ENCODE data around the gene TNFSF13. TPM values are rescaled to one million over a fixed set of nuclear protein-coding genes. Genes with fewer than 3 reads are reported as not detected.
A peak's percentile ranks its signal among the peaks of the same experiment; 100 is the strongest.

The TNFSF13 gene
- polyA plus RNA-seq, 1 donor from 2014 or later: 0.15 TPM

DNA sequence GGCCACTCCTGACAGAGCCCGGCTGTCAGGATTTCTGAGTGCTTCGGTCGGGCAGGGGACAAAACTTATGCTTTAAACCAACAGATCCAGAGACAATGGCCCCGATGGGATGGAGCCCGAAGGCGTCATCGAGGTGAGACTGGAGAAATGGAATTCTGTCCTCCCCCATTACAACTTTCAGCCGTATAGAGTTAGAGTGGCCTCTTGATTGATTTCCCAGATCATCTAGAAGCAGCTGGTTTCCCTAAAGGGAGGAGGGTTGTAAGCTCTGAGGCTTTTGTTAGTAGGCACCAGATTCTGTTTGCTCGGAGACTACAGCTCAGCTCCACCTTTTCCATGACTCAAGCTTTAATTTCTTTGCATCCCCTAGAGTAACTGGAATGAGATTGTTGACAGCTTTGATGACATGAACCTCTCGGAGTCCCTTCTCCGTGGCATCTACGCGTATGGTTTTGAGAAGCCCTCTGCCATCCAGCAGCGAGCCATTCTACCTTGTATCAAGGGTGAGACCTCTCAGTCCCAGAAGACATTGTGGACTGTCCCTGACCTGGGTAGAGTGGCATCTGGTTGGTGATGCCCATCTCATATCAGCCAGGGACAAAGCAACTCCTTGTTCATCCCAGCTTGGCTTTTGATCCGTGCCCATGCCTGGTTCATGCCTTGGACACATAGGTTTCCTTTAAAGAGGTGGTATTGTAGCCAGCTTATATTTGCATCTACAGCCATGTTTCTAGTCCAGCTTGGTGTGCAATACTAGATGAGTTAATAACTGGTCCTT lies 15.8 kb downstream of the TNFSF13 start:
- Histone ChIP-seq H4K20me1 (ENCODE audit: insufficient read depth) (peaks cover 30% of the 10 kb centered on the region), H3K27ac (ENCODE audit: low read length) (peak overlapping the region; percentile 97), H2AFZ (ENCODE audit: low read depth, low read length) (no peak overlapping the region), H3K36me3 (ENCODE audit: insufficient read depth, low read length) (peaks cover 14% of the 10 kb centered on the region), H3K4me3 (ENCODE audit: low read length) (peak overlapping the region; percentile 100), H3F3A (ENCODE audit: insufficient read depth, low read length, poor library complexity, severe bottlenecking) (no peaks in the 10 kb centered on the region), H3K79me2 (replicated peaks; ENCODE audit: insufficient read depth, low read length) (peaks cover 35% of the 10 kb centered on the region), H3K9me2 (ENCODE audit: insufficient read depth, low read length) (no peaks in the 10 kb centered on the region), H3K27me3 (ENCODE audit: insufficient read depth, low read depth, low read length) (no peaks in the 10 kb centered on the region), H3K9ac (ENCODE audit: low read length) (peak overlapping the region; percentile 100), H3K4me2 (ENCODE audit: low read length) (peak overlapping the region; percentile 94), H3K9me3 (ENCODE audit: low read length) (no peaks in the 10 kb centered on the region)
- TF ChIP-seq POLR2AphosphoS5 (IDR thresholded peaks at IDR 0.05) (no peak), CTCF (IDR thresholded peaks at IDR 0.05; ENCODE audit: poor library complexity, severe bottlenecking) (no peak), EP300 (conservative IDR thresholded peaks at IDR 0.05; ENCODE audit: poor library complexity, severe bottlenecking) (no peak)

DNA sequence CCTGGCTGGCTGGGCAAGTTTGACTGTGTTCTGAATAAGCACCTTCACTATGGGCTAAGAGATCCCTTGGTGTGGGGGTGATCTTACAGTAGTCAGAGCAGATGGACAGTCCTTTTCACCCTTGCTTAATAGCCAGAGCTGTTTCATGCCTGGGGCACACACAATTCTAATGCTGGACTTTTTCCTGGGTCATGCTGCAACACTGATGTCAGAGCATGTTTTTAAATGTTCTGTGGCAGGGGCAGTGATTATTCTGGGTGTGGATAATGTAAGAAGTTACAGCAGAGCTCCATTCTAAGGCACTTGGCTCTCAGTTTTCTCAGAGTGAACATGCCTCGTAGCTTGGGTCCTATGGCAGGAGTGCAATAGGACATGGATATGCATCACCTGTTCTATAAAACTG lies 16.9 kb downstream of the TNFSF13 start:
- Histone ChIP-seq H3K9me3 (ENCODE audit: low read length) (no peaks in the 10 kb centered on the region), H3K4me3 (ENCODE audit: low read length) (peak overlapping the region; percentile 100), H3F3A (ENCODE audit: insufficient read depth, low read length, poor library complexity, severe bottlenecking) (no peaks in the 10 kb centered on the region), H3K27me3 (ENCODE audit: insufficient read depth, low read depth, low read length) (no peaks in the 10 kb centered on the region), H3K36me3 (ENCODE audit: insufficient read depth, low read length) (peaks cover 14% of the 10 kb centered on the region), H3K27ac (ENCODE audit: low read length) (no peak overlapping the region), H2AFZ (ENCODE audit: low read depth, low read length) (no peak overlapping the region), H3K4me2 (ENCODE audit: low read length) (no peak overlapping the region), H3K9ac (ENCODE audit: low read length) (peak overlapping the region; percentile 100), H3K9me2 (ENCODE audit: insufficient read depth, low read length) (no peaks in the 10 kb centered on the region), H4K20me1 (ENCODE audit: insufficient read depth) (peaks cover 30% of the 10 kb centered on the region), H3K79me2 (replicated peaks; ENCODE audit: insufficient read depth, low read length) (peaks cover 35% of the 10 kb centered on the region)
- TF ChIP-seq REST (IDR thresholded peaks at IDR 0.05; ENCODE audit: borderline replicate concordance) (no peak), EZH2 (IDR thresholded peaks at IDR 0.05; ENCODE audit: borderline replicate concordance, insufficient read depth, low read length, poor library complexity, severe bottlenecking) (no peak), POLR2AphosphoS5 (IDR thresholded peaks at IDR 0.05) (no peak), CTCF (IDR thresholded peaks at IDR 0.05; ENCODE audit: poor library complexity, severe bottlenecking) (no peak), RAD21 (conservative IDR thresholded peaks at IDR 0.05) (no peak), SMC3 (conservative IDR thresholded peaks at IDR 0.05; ENCODE audit: poor library complexity) (no peak), EP300 (conservative IDR thresholded peaks at IDR 0.05; ENCODE audit: poor library complexity, severe bottlenecking) (no peak), MXI1 (conservative IDR thresholded peaks at IDR 0.05; ENCODE audit: poor library complexity, severe bottlenecking) (no peak), TAF1 (IDR thresholded peaks at IDR 0.05; ENCODE audit: low read depth) (no peak)
